Karpas-422 (cell line): Measurements from ENCODE around the gene OR9G4. TPM values are rescaled to one million over a fixed set of nuclear protein-coding genes. Genes with fewer than 3 reads are reported as not detected.

Source experiments
- DNase-seq: peaks from one replicate; pipeline ENCODE4 v3.0.0-alpha.2; 2015
- H2AFZ ChIP-seq: fragments of 200-600 bp; sonication (generic); 2 replicates; pipeline ENCODE4 v1.6.1; 2014; ENCODE audit warnings: antibody characterized with exemption, low read length, mixed read lengths
- H3K27ac ChIP-seq: fragments of 200-600 bp; sonication (generic); 2 replicates; pipeline ENCODE4 v1.5.1; 2014; ENCODE audit warnings: mild to moderate bottlenecking, low read length, moderate library complexity
- H3K27me3 ChIP-seq: fragments of 200-600 bp; sonication (generic); 2 replicates; pipeline ENCODE4 v1.6.1; 2014; ENCODE audit warnings: low read length, mixed read lengths
- H3K36me3 ChIP-seq: fragments of 200-600 bp; sonication (generic); 2 replicates; pipeline ENCODE4 v1.6.1; 2014; ENCODE audit warnings: low read length, mixed read lengths; ENCODE audit not compliant: insufficient read depth
- H3K4me1 ChIP-seq: fragments of 200-600 bp; sonication (generic); 2 replicates; pipeline ENCODE4 v1.6.1; 2014; ENCODE audit warnings: mild to moderate bottlenecking, low read length, mixed read lengths
- H3K4me2 ChIP-seq: fragments of 200-600 bp; sonication (generic); 2 replicates; pipeline ENCODE4 v1.6.1; 2014; ENCODE audit warnings: low read length, low read depth, mild to moderate bottlenecking; ENCODE audit not compliant: poor library complexity, severe bottlenecking
- H3K4me3 ChIP-seq: fragments of 200-600 bp; sonication (generic); 2 replicates; pipeline ENCODE4 v1.5.1; 2014; ENCODE audit warnings: mild to moderate bottlenecking, antibody characterized with exemption, low read length, mixed read lengths
- H3K79me2 ChIP-seq: fragments of 200-600 bp; sonication (generic); 2 replicates; pipeline ENCODE4 v1.6.1; 2014; ENCODE audit warnings: mild to moderate bottlenecking, low read length, mixed read lengths
- H3K9ac ChIP-seq: fragments of 200-600 bp; sonication (generic); 2 replicates; pipeline ENCODE4 v1.6.0; 2014; ENCODE audit warnings: low read length
- H3K9me2 ChIP-seq: fragments of 200-600 bp; sonication (generic), shearing (Covaris generic); replicated peaks from 2 replicates; pipeline ENCODE4 v1.6.0; 2014; ENCODE audit warnings: mild to moderate bottlenecking, low read length, moderate library complexity; ENCODE audit not compliant: insufficient read depth
- H3K9me3 ChIP-seq: fragments of 300-700, 200-600 bp; sonication (generic); 2 replicates; pipeline ENCODE4 v1.6.1; 2014; ENCODE audit warnings: low read length, mixed read lengths
- H4K20me1 ChIP-seq: fragments of 200-600 bp; sonication (generic); 2 replicates; pipeline ENCODE4 v1.6.1; 2014; ENCODE audit warnings: mild to moderate bottlenecking, antibody characterized with exemption, low read length, low read depth; ENCODE audit not compliant: insufficient read depth
- total RNA-seq: library from RNA; depleted of rRNA; stranded (reverse); fragments of >200 nt; shearing (Covaris generic); gene quantifications from 2 replicates; pipeline ENCODE4 v1.2.3, GENCODE V29; 2014; ENCODE audit warnings: low replicate concordance

The OR9G4 gene
- total RNA-seq, 1 experiment from 2014 or later = not detected

- no peaks in the 10 kb centered on the region for H3K79me2 ChIP-seq
- no peak overlapping the region for H3K9ac ChIP-seq
- H3K4me3 ChIP-seq = no peak overlapping the region
- no peaks in the 10 kb centered on the region for H3K9me2 ChIP-seq
- H4K20me1 ChIP-seq = no peaks in the 10 kb centered on the region
- no peaks in the 10 kb centered on the region for H3K27me3 ChIP-seq
- no peak overlapping the region for H3K4me2 ChIP-seq
- 0 out of 2 replicates have a peak, but pooled peaks cover 3% of the 10 kb centered on the region for H3K9me3 ChIP-seq
- no peak overlapping the region for H3K27ac ChIP-seq
- no peaks in the 10 kb centered on the region for H3K4me1 ChIP-seq
- DNase-seq = no peak
- no peak overlapping the region for H2AFZ ChIP-seq
- no peaks in the 10 kb centered on the region for H3K36me3 ChIP-seq
Observed at GRCh38 chr11:56740107-56740506, 8.4 kb downstream of the OR9G4 start.

GRCh38 chr11:56720513-56720912 lies 28.0 kb downstream of the OR9G4 start:
- H3K9ac ChIP-seq = no peak overlapping the region
- H3K27me3 ChIP-seq = no peaks in the 10 kb centered on the region
- no peak overlapping the region for H3K4me3 ChIP-seq
- no peak overlapping the region for H2AFZ ChIP-seq
- no peak overlapping the region for H3K4me2 ChIP-seq
- DNase-seq = no peak
- H3K27ac ChIP-seq = no peak overlapping the region
- no peaks in the 10 kb centered on the region for H3K36me3 ChIP-seq
- H3K4me1 ChIP-seq = no peaks in the 10 kb centered on the region
- no peaks in the 10 kb centered on the region for H3K79me2 ChIP-seq
- no peaks in the 10 kb centered on the region for H3K9me2 ChIP-seq
- no peaks in the 10 kb centered on the region for H4K20me1 ChIP-seq
- H3K9me3 ChIP-seq = no peaks in the 10 kb centered on the region

- H3K9me3 ChIP-seq = no peaks in the 10 kb centered on the region
- H3K4me3 ChIP-seq = no peak overlapping the region
- no peaks in the 10 kb centered on the region for H3K36me3 ChIP-seq
- DNase-seq = no peak
- H3K4me2 ChIP-seq = no peak overlapping the region
- H3K9me2 ChIP-seq = no peaks in the 10 kb centered on the region
- no peak overlapping the region for H3K9ac ChIP-seq
- no peaks in the 10 kb centered on the region for H3K27me3 ChIP-seq
- no peaks in the 10 kb centered on the region for H3K4me1 ChIP-seq
- no peak overlapping the region for H3K27ac ChIP-seq
- H3K79me2 ChIP-seq = no peaks in the 10 kb centered on the region
- no peak overlapping the region for H2AFZ ChIP-seq
- H4K20me1 ChIP-seq = no peaks in the 10 kb centered on the region
Observed at GRCh38 chr11:56716379-56716854, 32.1 kb downstream of the OR9G4 start.

GRCh38 chr11:56714206-56714605 lies 34.3 kb downstream of the OR9G4 start:
- no peak for DNase-seq
- Histone ChIP-seq H3K27ac (no peak overlapping the region), H3K27me3 (no peaks in the 10 kb centered on the region), H3K4me2 (no peak overlapping the region), H3K36me3 (no peaks in the 10 kb centered on the region), H2AFZ (no peak overlapping the region), H3K9me3 (no peaks in the 10 kb centered on the region), H3K9ac (no peak overlapping the region), H3K4me1 (no peaks in the 10 kb centered on the region), H4K20me1 (no peaks in the 10 kb centered on the region), H3K9me2 (no peaks in the 10 kb centered on the region), H3K79me2 (no peaks in the 10 kb centered on the region), H3K4me3 (no peak overlapping the region)

GRCh38 chr11:56706486-56706885 lies 42.0 kb downstream of the OR9G4 start:
- no peak overlapping the region for H3K4me2 ChIP-seq
- no peaks in the 10 kb centered on the region for H3K36me3 ChIP-seq
- H3K9me2 ChIP-seq = no peaks in the 10 kb centered on the region
- DNase-seq = no peak
- H3K27ac ChIP-seq = no peak overlapping the region
- H4K20me1 ChIP-seq = no peaks in the 10 kb centered on the region
- no peak overlapping the region for H2AFZ ChIP-seq
- no peaks in the 10 kb centered on the region for H3K27me3 ChIP-seq
- H3K9me3 ChIP-seq = no peaks in the 10 kb centered on the region
- H3K4me1 ChIP-seq = no peaks in the 10 kb centered on the region
- no peak overlapping the region for H3K9ac ChIP-seq
- no peaks in the 10 kb centered on the region for H3K79me2 ChIP-seq
- no peak overlapping the region for H3K4me3 ChIP-seq

GRCh38 chr11:56705784-56706396 lies 42.6 kb downstream of the OR9G4 start:
- Histone ChIP-seq H3K9me3 (no peaks in the 10 kb centered on the region), H3K4me2 (no peak overlapping the region), H3K9me2 (no peaks in the 10 kb centered on the region), H4K20me1 (no peaks in the 10 kb centered on the region), H3K4me3 (no peak overlapping the region), H3K79me2 (no peaks in the 10 kb centered on the region), H2AFZ (no peak overlapping the region), H3K27ac (no peak overlapping the region), H3K36me3 (no peaks in the 10 kb centered on the region), H3K9ac (no peak overlapping the region), H3K27me3 (no peaks in the 10 kb centered on the region), H3K4me1 (no peaks in the 10 kb centered on the region)
- no peak for DNase-seq

- no peaks in the 10 kb centered on the region for H3K27me3 ChIP-seq
- H3K79me2 ChIP-seq = no peaks in the 10 kb centered on the region
- H3K4me3 ChIP-seq = no peak overlapping the region
- no peaks in the 10 kb centered on the region for H3K36me3 ChIP-seq
- 0 out of 2 replicates have a peak, but pooled peaks cover 6% of the 10 kb centered on the region for H3K9me2 ChIP-seq
- no peak overlapping the region for H3K9ac ChIP-seq
- H3K4me2 ChIP-seq = no peak overlapping the region
- H3K9me3 ChIP-seq = no peaks in the 10 kb centered on the region
- no peaks in the 10 kb centered on the region for H4K20me1 ChIP-seq
- H2AFZ ChIP-seq = no peak overlapping the region
- H3K4me1 ChIP-seq = no peaks in the 10 kb centered on the region
- H3K27ac ChIP-seq = no peak overlapping the region
- no peak for DNase-seq
Observed at GRCh38 chr11:56700914-56701485, 47.5 kb downstream of the OR9G4 start.

- H3K4me1 ChIP-seq = no peaks in the 10 kb centered on the region
- H3K9ac ChIP-seq = no peak overlapping the region
- H3K4me3 ChIP-seq = no peak overlapping the region
- H3K9me3 ChIP-seq = no peaks in the 10 kb centered on the region
- H4K20me1 ChIP-seq = no peaks in the 10 kb centered on the region
- 0 out of 2 replicates have a peak, but pooled peaks cover 6% of the 10 kb centered on the region for H3K9me2 ChIP-seq
- no peaks in the 10 kb centered on the region for H3K36me3 ChIP-seq
- no peaks in the 10 kb centered on the region for H3K79me2 ChIP-seq
- H2AFZ ChIP-seq = no peak overlapping the region
- H3K27me3 ChIP-seq = no peaks in the 10 kb centered on the region
- no peak for DNase-seq
- H3K4me2 ChIP-seq = no peak overlapping the region
- no peak overlapping the region for H3K27ac ChIP-seq
Observed at GRCh38 chr11:56700242-56700913, 48.1 kb downstream of the OR9G4 start.
